Lower leg skin (tissue), 3 donors: Measurements from ENCODE around the gene SYMPK.

Source experiments
- POLR2A ChIP-seq, 2 donors: fragments of 450-650 bp; IDR thresholded peaks; one replicate each; pipeline ENCODE4 v1.6.1; 2016 to 2017; ENCODE audit warnings: antibody characterized with exemption in 2 of 2, mild to moderate bottlenecking in 1 of 2, moderate library complexity in 1 of 2
- TF ChIP-seq, protein P1 (sequence below), 3 donors: fragments of 450-650 bp; IDR thresholded peaks; one replicate each; pipeline ENCODE4 v1.5.1; 2016; ENCODE audit warnings: antibody characterized with exemption in 3 of 3, mild to moderate bottlenecking in 3 of 3, moderate library complexity in 2 of 3

DNA sequence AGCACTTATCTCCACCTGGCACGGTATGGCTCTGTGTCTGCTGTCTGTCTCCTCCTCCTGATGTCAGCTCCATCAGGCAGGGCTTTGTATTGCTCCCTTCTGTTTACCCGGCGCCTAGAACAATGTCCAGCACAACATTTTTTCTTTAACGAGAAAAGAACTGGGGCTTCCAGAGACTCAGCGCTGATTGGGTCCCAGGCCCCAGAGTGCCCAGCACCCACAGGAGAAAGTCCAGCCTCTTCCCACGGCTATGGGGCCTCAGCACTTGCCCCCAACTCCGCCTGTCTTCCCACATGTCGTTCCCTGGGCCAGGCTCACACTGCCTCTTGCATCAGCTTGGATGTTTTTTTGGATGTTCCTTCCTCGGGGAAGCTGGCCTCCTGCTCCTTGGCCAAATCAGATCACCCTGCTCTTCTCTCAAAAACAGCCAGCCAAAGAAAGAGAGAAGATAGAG lies 32.6 kb upstream of the SYMPK start:
- TF ChIP-seq, protein P1, sequence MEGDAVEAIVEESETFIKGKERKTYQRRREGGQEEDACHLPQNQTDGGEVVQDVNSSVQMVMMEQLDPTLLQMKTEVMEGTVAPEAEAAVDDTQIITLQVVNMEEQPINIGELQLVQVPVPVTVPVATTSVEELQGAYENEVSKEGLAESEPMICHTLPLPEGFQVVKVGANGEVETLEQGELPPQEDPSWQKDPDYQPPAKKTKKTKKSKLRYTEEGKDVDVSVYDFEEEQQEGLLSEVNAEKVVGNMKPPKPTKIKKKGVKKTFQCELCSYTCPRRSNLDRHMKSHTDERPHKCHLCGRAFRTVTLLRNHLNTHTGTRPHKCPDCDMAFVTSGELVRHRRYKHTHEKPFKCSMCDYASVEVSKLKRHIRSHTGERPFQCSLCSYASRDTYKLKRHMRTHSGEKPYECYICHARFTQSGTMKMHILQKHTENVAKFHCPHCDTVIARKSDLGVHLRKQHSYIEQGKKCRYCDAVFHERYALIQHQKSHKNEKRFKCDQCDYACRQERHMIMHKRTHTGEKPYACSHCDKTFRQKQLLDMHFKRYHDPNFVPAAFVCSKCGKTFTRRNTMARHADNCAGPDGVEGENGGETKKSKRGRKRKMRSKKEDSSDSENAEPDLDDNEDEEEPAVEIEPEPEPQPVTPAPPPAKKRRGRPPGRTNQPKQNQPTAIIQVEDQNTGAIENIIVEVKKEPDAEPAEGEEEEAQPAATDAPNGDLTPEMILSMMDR (IDR thresholded peaks at IDR 0.05): no peak
- TF ChIP-seq POLR2A (IDR thresholded peaks at IDR 0.05): no peak
